DOHH2 (cell line): ENCODE measurements around the gene SCPEP1.

Experiments
- H3F3A ChIP-seq: fragments of 200-600 bp; sonication (generic), shearing (Covaris generic); 2 replicates; pipeline ENCODE4 v1.6.0; 2016; ENCODE audit warnings: antibody characterized with exemption, mild to moderate bottlenecking; ENCODE audit not compliant: control insufficient read depth, insufficient read depth
- H3K27ac ChIP-seq: fragments of 200-600 bp; sonication (generic); 2 replicates; pipeline ENCODE4 v1.5.1; 2014; ENCODE audit warnings: low read depth, mild to moderate bottlenecking, low read length, moderate library complexity
- H3K27me3 ChIP-seq: fragments of 200-600 bp; sonication (generic); 2 replicates; pipeline ENCODE4 v1.6.1; 2014; ENCODE audit warnings: mild to moderate bottlenecking, low read length, mixed read lengths; ENCODE audit not compliant: control insufficient read depth
- H3K36me3 ChIP-seq: fragments of 200-600 bp; sonication (generic); 2 replicates; pipeline ENCODE4 v1.6.1; 2014; ENCODE audit warnings: mild to moderate bottlenecking, low read length, moderate library complexity, mixed read lengths; ENCODE audit not compliant: control insufficient read depth
- H3K4me1 ChIP-seq: fragments of 200-600 bp; sonication (generic); 2 replicates; pipeline ENCODE4 v1.6.1; 2014; ENCODE audit warnings: mild to moderate bottlenecking, low read length, mixed read lengths; ENCODE audit not compliant: control insufficient read depth
- H3K4me2 ChIP-seq: fragments of 200-600 bp; sonication (generic); 2 replicates; pipeline ENCODE4 v1.6.0; 2014; ENCODE audit warnings: mild to moderate bottlenecking, low read length, moderate library complexity
- H3K4me3 ChIP-seq: fragments of 200-600 bp; sonication (generic); 2 replicates; pipeline ENCODE4 v1.5.1; 2014; ENCODE audit warnings: mild to moderate bottlenecking, low read length, mixed read lengths
- H3K79me2 ChIP-seq: fragments of 200-600 bp; sonication (generic); 2 replicates; pipeline ENCODE4 v1.6.1; 2014; ENCODE audit warnings: mild to moderate bottlenecking, low read length, mixed read lengths; ENCODE audit not compliant: control insufficient read depth
- H3K9me2 ChIP-seq: fragments of 200-600 bp; sonication (generic); replicated peaks from 2 replicates; pipeline ENCODE4 v1.6.1; 2014; ENCODE audit warnings: mild to moderate bottlenecking, low read length, mixed read lengths; ENCODE audit not compliant: control insufficient read depth
- H3K9me3 ChIP-seq: fragments of 200-600 bp; sonication (generic); 2 replicates; pipeline ENCODE4 v1.6.1; 2014; ENCODE audit warnings: antibody characterized with exemption, low read length, mixed read lengths; ENCODE audit not compliant: control insufficient read depth, insufficient read depth
- H4K20me1 ChIP-seq: fragments of 200-600 bp; sonication (generic); 2 replicates; pipeline ENCODE4 v1.6.0; 2014; ENCODE audit warnings: low read depth, mild to moderate bottlenecking, antibody characterized with exemption, low read length, moderate library complexity; ENCODE audit not compliant: control insufficient read depth, insufficient read depth
- CTCF ChIP-seq: fragments of 200-600 bp; sonication (generic); IDR thresholded peaks from one replicate; pipeline ENCODE4 v1.5.1; 2014; ENCODE audit warnings: antibody characterized with exemption, mild to moderate bottlenecking, low read depth, low read length; ENCODE audit not compliant: poor library complexity, severe bottlenecking
- EZH2phosphoT487 ChIP-seq: fragments of 200-600 bp; sonication (generic); IDR thresholded peaks from 2 replicates; pipeline ENCODE4 v1.6.1; 2017; ENCODE audit warnings: borderline replicate concordance, mild to moderate bottlenecking, antibody characterized with exemption, low read length, moderate library complexity, mixed read lengths

The SCPEP1 gene

GRCh38 chr17:57017625-57018024 lies 39.7 kb downstream of the SCPEP1 start:
- no peaks in the 10 kb centered on the region; the same call in 1 of the 2 replicates for H3K27me3 ChIP-seq
- TF ChIP-seq EZH2phosphoT487: no peak
- TF ChIP-seq CTCF: no peak
- no peak overlapping the region for H3K4me2 ChIP-seq

GRCh38 chr17:57020208-57020607 lies 42.3 kb downstream of the SCPEP1 start:
- peaks cover 5% of the 10 kb centered on the region for H3K9me3 ChIP-seq
- H3K4me1 ChIP-seq: no peaks in the 10 kb centered on the region
- no peak overlapping the region for H3K27ac ChIP-seq
- no peaks in the 10 kb centered on the region; the same call in 1 of the 2 replicates for H3K27me3 ChIP-seq
- no peak overlapping the region for H3K4me3 ChIP-seq
- no peaks in the 10 kb centered on the region for H4K20me1 ChIP-seq
- TF ChIP-seq EZH2phosphoT487 (no peak), CTCF (no peak)
- no peaks in the 10 kb centered on the region for H3K9me2 ChIP-seq
- no peaks in the 10 kb centered on the region for H3F3A ChIP-seq
- H3K79me2 ChIP-seq: no peaks in the 10 kb centered on the region
- H3K36me3 ChIP-seq: no peaks in the 10 kb centered on the region
- no peak overlapping the region for H3K4me2 ChIP-seq

More at GRCh38 chr17:57017625-57018024, 39.7 kb downstream of the SCPEP1 start:
- no peaks in the 10 kb centered on the region for H3K9me3 ChIP-seq
- H3K4me3 ChIP-seq: no peak overlapping the region
- H4K20me1 ChIP-seq: no peaks in the 10 kb centered on the region
- H3K9me2 ChIP-seq: no peaks in the 10 kb centered on the region
- no peaks in the 10 kb centered on the region for H3F3A ChIP-seq
- H3K27ac ChIP-seq: no peak overlapping the region
- no peaks in the 10 kb centered on the region for H3K36me3 ChIP-seq
- no peaks in the 10 kb centered on the region for H3K4me1 ChIP-seq
- H3K79me2 ChIP-seq: no peaks in the 10 kb centered on the region

- Histone ChIP-seq H3K79me2 (no peaks in the 10 kb centered on the region), H3K27ac (no peak overlapping the region), H4K20me1 (no peaks in the 10 kb centered on the region), H3K4me3 (no peak overlapping the region), H3K9me3 (peaks cover 13% of the 10 kb centered on the region), H3F3A (no peaks in the 10 kb centered on the region), H3K4me2 (no peak overlapping the region), H3K27me3 (no peaks in the 10 kb centered on the region), H3K36me3 (no peaks in the 10 kb centered on the region), H3K9me2 (no peaks in the 10 kb centered on the region), H3K4me1 (no peaks in the 10 kb centered on the region)
- no peak for TF ChIP-seq CTCF
- TF ChIP-seq EZH2phosphoT487: no peak
Measured at GRCh38 chr17:57021226-57021940, 43.5 kb downstream of the SCPEP1 start.
